Neuronal stem cell (in vitro differentiated cells): ENCODE data around the gene MAPK8.

Experiments
- DNase-seq: peaks from one replicate; pipeline ENCODE4 v3.0.0-alpha.2; 2013; ENCODE audit warnings: low spot score
- H2AFZ ChIP-seq: one replicate; pipeline ENCODE4 v1.6.1; 2013; ENCODE audit warnings: mild to moderate bottlenecking, low read length, inconsistent platforms
- H2AK5ac ChIP-seq: 2 replicates; pipeline ENCODE4 v1.6.1; 2013; ENCODE audit warnings: low read depth, mild to moderate bottlenecking, inconsistent platforms, low read length, moderate library complexity, mixed read lengths
- H2BK120ac ChIP-seq: 2 replicates; pipeline ENCODE4 v1.6.1; 2013; ENCODE audit warnings: low read depth, mild to moderate bottlenecking, inconsistent platforms, low read length, moderate library complexity, mixed read lengths
- H2BK12ac ChIP-seq: one replicate; pipeline ENCODE4 v1.6.1; 2013; ENCODE audit warnings: low read length, inconsistent platforms
- H2BK15ac ChIP-seq: 2 replicates; pipeline ENCODE4 v1.6.1; 2013; ENCODE audit warnings: mild to moderate bottlenecking, low read length, inconsistent platforms, mixed read lengths
- H2BK5ac ChIP-seq: one replicate; pipeline ENCODE4 v1.6.1; 2013; ENCODE audit warnings: inconsistent platforms, mild to moderate bottlenecking, low read length, moderate library complexity
- H3K14ac ChIP-seq: one replicate; pipeline ENCODE4 v1.6.1; 2013; ENCODE audit warnings: low read length, inconsistent platforms
- H3K18ac ChIP-seq: 2 replicates; pipeline ENCODE4 v1.6.1; 2013; ENCODE audit warnings: low read length, inconsistent platforms
- H3K23ac ChIP-seq: 2 replicates; pipeline ENCODE4 v1.6.1; 2013; ENCODE audit warnings: low read depth, mild to moderate bottlenecking, mixed read lengths, low read length, inconsistent platforms; ENCODE audit not compliant: poor library complexity
- H3K27ac ChIP-seq: replicated peaks from 3 replicates; pipeline ENCODE4 v1.5.1; 2013; ENCODE audit warnings: low read length, inconsistent platforms
- H3K27me3 ChIP-seq, 3 experiments: 2 replicates each; pipeline ENCODE4 v1.6.1; 2013; ENCODE audit warnings: low read length in 3 of 3, mild to moderate bottlenecking in 2 of 3, inconsistent platforms in 1 of 3, low read depth in 1 of 3, mixed read lengths in 1 of 3, moderate library complexity in 1 of 3; ENCODE audit not compliant: control insufficient read depth in 3 of 3, insufficient read depth in 3 of 3
- H3K36me3 ChIP-seq, 2 donors: replicated peaks in 1 of 2; 2 replicates each; pipeline ENCODE4 v1.6.1; 2013; ENCODE audit warnings: low read length in 2 of 2; ENCODE audit not compliant: control insufficient read depth in 2 of 2, insufficient read depth in 2 of 2
- H3K4ac ChIP-seq: 2 replicates; pipeline ENCODE4 v1.6.1; 2013; ENCODE audit warnings: inconsistent platforms, mild to moderate bottlenecking, low read length, moderate library complexity
- H3K4me1 ChIP-seq, 2 donors: 1 replicate in 1 of 2; 2 replicates in 1 of 2; pipeline ENCODE4 v1.6.1; 2013; ENCODE audit warnings: low read length in 2 of 2, low read depth in 1 of 2; ENCODE audit not compliant: control insufficient read depth in 2 of 2, insufficient read depth in 1 of 2
- H3K4me2 ChIP-seq: one replicate; pipeline ENCODE4 v1.6.1; 2013; ENCODE audit warnings: mild to moderate bottlenecking, low read length, inconsistent platforms; ENCODE audit not compliant: insufficient read depth, poor library complexity, severe bottlenecking
- H3K4me3 ChIP-seq, 2 donors: 2 replicates each; pipeline ENCODE4 v1.5.1; 2013; ENCODE audit warnings: low read length in 2 of 2, mild to moderate bottlenecking in 2 of 2, inconsistent platforms in 1 of 2, moderate library complexity in 1 of 2
- H3K79me1 ChIP-seq: one replicate; pipeline ENCODE4 v1.6.1; 2013; ENCODE audit warnings: low read depth, mild to moderate bottlenecking, inconsistent platforms, low read length, moderate library complexity
- H3K9ac ChIP-seq: one replicate; pipeline ENCODE4 v1.6.1; 2013; ENCODE audit warnings: mild to moderate bottlenecking, low read depth, low read length, inconsistent platforms; ENCODE audit not compliant: poor library complexity
- H3K9me3 ChIP-seq, 2 donors: replicated peaks in 1 of 2; 2 replicates each; pipeline versions ENCODE3 to v1.6.1; 2013; ENCODE audit warnings: low read length in 2 of 2, mild to moderate bottlenecking in 2 of 2, inconsistent platforms in 1 of 2, low read depth in 1 of 2, mixed read lengths in 1 of 2, moderate library complexity in 1 of 2; ENCODE audit not compliant: control insufficient read depth in 2 of 2, insufficient read depth in 1 of 2
- H4K8ac ChIP-seq: one replicate; pipeline ENCODE4 v1.6.1; 2013; ENCODE audit warnings: low read depth, mild to moderate bottlenecking, inconsistent platforms, low read length, moderate library complexity
- H4K91ac ChIP-seq: one replicate; pipeline ENCODE4 v1.6.1; 2013; ENCODE audit warnings: low read length, low read depth, mild to moderate bottlenecking, inconsistent platforms; ENCODE audit not compliant: poor library complexity
- WGBS, 2 donors: extraction: QIAGEN DNeasy Blood & Tissue Kit; methylation state at CpG; one replicate each; pipeline ENCODE4 v1.1.7; 2013; ENCODE audit warnings: missing lambda C conversion rate in 2 of 2, mixed read lengths in 1 of 2; ENCODE audit not compliant: insufficient read length in 2 of 2, insufficient replicate concordance in 1 of 2; ENCODE audit errors: extremely low coverage in 2 of 2; 5-methylcytosine and 5-hydroxymethylcytosine counted together

The MAPK8 gene

GRCh38 chr10:48305905-48306264, 592 bp upstream of the MAPK8 start:
- peaks cover 0 to 24% (median 0%) of the 10 kb centered on the region in 3 experiments for H3K27me3 ChIP-seq
- no peak overlapping the region for H2BK5ac ChIP-seq
- no peak overlapping the region for H3K9ac ChIP-seq
- H3K4ac ChIP-seq = no peak overlapping the region
- no peak overlapping the region for H4K91ac ChIP-seq
- peaks cover 3% of the 10 kb centered on the region for H3K79me1 ChIP-seq
- no peak overlapping the region for H3K14ac ChIP-seq
- H2BK120ac ChIP-seq = no peak overlapping the region
- no peak overlapping the region for H3K27ac ChIP-seq
- H2AK5ac ChIP-seq = no peak overlapping the region
- peak overlapping the region; percentile 45 for H3K4me2 ChIP-seq
- no peaks in the 10 kb centered on the region for H3K9me3 ChIP-seq
- no CpG with 5 or more reads among the region's 9 CpGs for WGBS, 2 donors
- H4K8ac ChIP-seq = no peak overlapping the region
- H2BK15ac ChIP-seq = no peak overlapping the region
- DNase-seq = no peak
- peaks cover 0 to 6% of the 10 kb centered on the region in 2 donors for H3K36me3 ChIP-seq
- H3K18ac ChIP-seq = peak overlapping the region; percentile 79
- no peak overlapping the region for H2BK12ac ChIP-seq
- H3K4me1 ChIP-seq = peaks cover 0 to 2% of the 10 kb centered on the region in 2 donors
- H3K23ac ChIP-seq = peak overlapping the region; percentile 51
- H2AFZ ChIP-seq = peak overlapping the region; percentile 96
- H3K4me3 ChIP-seq = peak overlapping the region; percentile 76 to 84

DNA sequence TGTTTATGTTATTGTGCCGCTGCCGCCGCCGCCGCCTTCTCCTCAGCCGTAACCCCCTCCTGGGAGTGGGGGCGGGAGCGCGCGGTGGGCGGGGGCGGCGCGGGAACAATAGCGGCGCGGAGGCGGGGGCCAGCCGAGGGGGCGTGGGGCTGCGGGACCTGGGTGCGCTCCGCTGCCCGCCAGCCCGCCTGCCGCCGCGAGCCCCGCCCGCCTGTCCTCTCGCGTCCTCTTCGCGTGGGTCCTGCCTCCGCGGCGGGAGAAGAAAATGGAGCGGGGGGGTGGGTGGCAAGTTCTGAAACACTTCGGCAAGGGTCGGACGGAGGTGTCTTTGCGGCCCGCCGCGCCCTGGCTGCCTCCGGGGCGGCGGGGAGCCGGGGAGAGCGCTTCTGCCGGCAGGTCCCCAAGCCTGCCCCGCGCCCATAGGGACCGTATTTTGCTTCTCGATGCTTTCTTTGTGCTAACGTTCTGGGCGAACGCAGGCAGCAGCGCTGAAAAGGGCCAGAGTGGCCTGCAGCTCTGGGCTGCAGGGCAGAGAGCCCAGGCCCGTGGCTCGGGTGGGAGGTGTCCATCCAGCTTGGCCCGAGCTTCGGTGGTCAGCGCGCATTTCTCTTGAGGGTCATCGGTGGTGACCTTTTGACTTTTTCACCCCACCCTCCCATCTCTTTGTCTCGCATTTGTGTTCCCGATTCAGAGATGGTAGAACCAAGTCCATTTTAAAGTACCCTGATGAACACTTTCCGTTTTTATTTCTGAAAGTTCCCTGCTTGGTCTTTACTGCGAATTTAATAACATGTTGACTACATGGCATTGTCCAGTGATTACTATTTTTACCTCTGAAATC, 613 bp downstream of the MAPK8 start:
- peak overlapping the region; percentile 67 for H3K4me2 ChIP-seq
- DNase-seq = peak; percentile 45

GRCh38 chr10:48307711-48308018, 1.2 kb downstream of the MAPK8 start:
- no peaks in the 10 kb centered on the region for H3K9me3 ChIP-seq
- peaks cover 0 to 23% (median 0%) of the 10 kb centered on the region in 3 experiments for H3K27me3 ChIP-seq
- no peak overlapping the region for H2BK5ac ChIP-seq
- no peak overlapping the region for H2BK12ac ChIP-seq
- no peak overlapping the region for H2BK120ac ChIP-seq
- H4K91ac ChIP-seq = no peak overlapping the region
- no peak overlapping the region for H3K18ac ChIP-seq
- H3K14ac ChIP-seq = no peak overlapping the region
- no CpG with 5 or more reads among the region's 3 CpGs for WGBS, 2 donors
- peaks cover 3% of the 10 kb centered on the region for H3K79me1 ChIP-seq
- H3K27ac ChIP-seq = no peak overlapping the region
- H2BK15ac ChIP-seq = no peak overlapping the region
- no peak overlapping the region for H4K8ac ChIP-seq
- H3K4ac ChIP-seq = no peak overlapping the region
- H3K36me3 ChIP-seq = peaks cover 0 to 9% of the 10 kb centered on the region in 2 donors
- no peak overlapping the region for H2AK5ac ChIP-seq
- H2AFZ ChIP-seq = peak overlapping the region; percentile 95
- no peak overlapping the region for H3K23ac ChIP-seq
- peak overlapping the region; percentile 84 to 96 for H3K4me3 ChIP-seq
- peaks cover 0 to 2% of the 10 kb centered on the region in 2 donors for H3K4me1 ChIP-seq
- peak overlapping the region; percentile 55 for H3K4me2 ChIP-seq
- no peak overlapping the region for H3K9ac ChIP-seq
- no peak for DNase-seq

More for the DNA sequence above, 613 bp downstream of the MAPK8 start:
- Histone ChIP-seq H3K18ac (peak overlapping the region; percentile 93), H2BK12ac (peak overlapping the region; percentile 30), H3K9me3 (no peaks in the 10 kb centered on the region), H3K27ac (peak overlapping the region; percentile 83), H3K79me1 (peaks cover 3% of the 10 kb centered on the region), H3K14ac (peak overlapping the region; percentile 32), H2AK5ac (no peak overlapping the region), H3K4me3 (peak overlapping the region; percentile 84 to 96), H3K23ac (peak overlapping the region; percentile 77), H3K36me3 (peaks cover 0 to 6% of the 10 kb centered on the region in 2 donors), H4K8ac (no peak overlapping the region), H4K91ac (no peak overlapping the region), H3K4me1 (peaks cover 0 to 2% of the 10 kb centered on the region in 2 donors), H3K4ac (no peak overlapping the region), H2BK15ac (no peak overlapping the region), H3K9ac (peak overlapping the region; percentile 95), H2BK120ac (no peak overlapping the region), H3K27me3 (peaks cover 0 to 23% (median 0%) of the 10 kb centered on the region in 3 experiments), H2AFZ (peak overlapping the region; percentile 95), H2BK5ac (peak overlapping the region; percentile 95)
- WGBS, 2 donors = no CpG with 5 or more reads among the region's 70 CpGs

DNA sequence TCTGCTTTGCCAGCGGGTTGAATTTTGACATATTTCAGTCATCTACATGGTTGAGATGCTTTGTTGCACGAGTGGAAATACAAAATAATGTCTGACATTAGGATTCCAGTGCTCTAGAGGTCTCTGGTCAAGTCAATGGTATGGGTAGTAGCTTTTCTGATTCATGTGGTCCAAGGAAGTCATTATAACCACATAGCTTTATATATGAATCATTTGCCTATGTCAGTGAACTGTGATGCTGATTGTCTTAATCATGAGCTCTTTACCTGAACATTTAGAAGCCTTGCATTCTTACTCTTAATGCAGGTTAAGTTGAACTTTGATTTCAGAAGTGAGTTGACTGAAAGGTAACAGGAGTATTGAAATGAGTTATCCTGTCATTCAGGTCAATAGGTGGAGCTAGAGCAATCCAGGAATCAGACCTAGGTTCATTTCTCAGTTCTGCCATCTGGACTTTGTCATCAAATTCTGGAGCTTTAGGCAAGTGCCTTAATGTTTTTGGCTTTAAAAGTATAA, 3.3 kb downstream of the MAPK8 start:
- Histone ChIP-seq H3K4me1 (peaks cover 0 to 2% of the 10 kb centered on the region in 2 donors), H2BK120ac (no peak overlapping the region), H4K8ac (no peak overlapping the region), H3K4me3 (no peak overlapping the region), H2BK15ac (no peak overlapping the region), H3K14ac (no peak overlapping the region), H4K91ac (no peak overlapping the region), H3K36me3 (peaks cover 0 to 9% of the 10 kb centered on the region in 2 donors), H3K9me3 (no peaks in the 10 kb centered on the region), H3K4me2 (no peak overlapping the region), H2AK5ac (no peak overlapping the region), H3K9ac (no peak overlapping the region), H3K79me1 (peaks cover 3% of the 10 kb centered on the region), H3K4ac (no peak overlapping the region), H3K27me3 (peaks cover 0 to 8% (median 0%) of the 10 kb centered on the region in 3 experiments), H2BK5ac (no peak overlapping the region), H3K23ac (no peak overlapping the region), H3K27ac (no peak overlapping the region), H2BK12ac (no peak overlapping the region), H3K18ac (no peak overlapping the region), H2AFZ (no peak overlapping the region)
- no peak for DNase-seq
- WGBS, 2 donors = no CpG with 5 or more reads among the region's 2 CpGs
